SIG-M5 (cell line): ENCODE measurements around the gene FOXP1.
A peak's percentile ranks its signal among the peaks of the same experiment; 100 is the strongest.

Experiments used
- DNase-seq: peaks from one replicate; lab custom pipeline; 2025; lab: John Stamatoyannopoulos, UW

Gene FOXP1

DNA sequence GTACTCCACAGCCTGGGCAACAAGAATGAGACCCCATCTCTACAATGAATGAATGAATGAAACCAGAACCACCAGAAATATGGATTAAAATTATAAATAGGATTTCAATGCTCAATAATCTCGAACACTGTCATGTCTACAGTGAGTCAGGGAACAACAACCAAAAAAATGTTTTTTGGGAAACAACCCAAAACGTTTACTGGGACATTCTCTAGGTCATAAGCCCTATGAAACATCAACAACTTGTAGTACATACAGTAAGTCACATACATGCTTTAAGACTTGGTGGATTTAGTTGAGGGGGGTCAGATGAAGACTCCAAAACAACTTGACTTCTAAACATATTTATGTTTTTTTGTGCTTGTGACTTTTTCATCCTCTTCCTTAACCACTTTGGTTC, 511.2 kb downstream of the FOXP1 start:
- no peak for DNase-seq

DNA sequence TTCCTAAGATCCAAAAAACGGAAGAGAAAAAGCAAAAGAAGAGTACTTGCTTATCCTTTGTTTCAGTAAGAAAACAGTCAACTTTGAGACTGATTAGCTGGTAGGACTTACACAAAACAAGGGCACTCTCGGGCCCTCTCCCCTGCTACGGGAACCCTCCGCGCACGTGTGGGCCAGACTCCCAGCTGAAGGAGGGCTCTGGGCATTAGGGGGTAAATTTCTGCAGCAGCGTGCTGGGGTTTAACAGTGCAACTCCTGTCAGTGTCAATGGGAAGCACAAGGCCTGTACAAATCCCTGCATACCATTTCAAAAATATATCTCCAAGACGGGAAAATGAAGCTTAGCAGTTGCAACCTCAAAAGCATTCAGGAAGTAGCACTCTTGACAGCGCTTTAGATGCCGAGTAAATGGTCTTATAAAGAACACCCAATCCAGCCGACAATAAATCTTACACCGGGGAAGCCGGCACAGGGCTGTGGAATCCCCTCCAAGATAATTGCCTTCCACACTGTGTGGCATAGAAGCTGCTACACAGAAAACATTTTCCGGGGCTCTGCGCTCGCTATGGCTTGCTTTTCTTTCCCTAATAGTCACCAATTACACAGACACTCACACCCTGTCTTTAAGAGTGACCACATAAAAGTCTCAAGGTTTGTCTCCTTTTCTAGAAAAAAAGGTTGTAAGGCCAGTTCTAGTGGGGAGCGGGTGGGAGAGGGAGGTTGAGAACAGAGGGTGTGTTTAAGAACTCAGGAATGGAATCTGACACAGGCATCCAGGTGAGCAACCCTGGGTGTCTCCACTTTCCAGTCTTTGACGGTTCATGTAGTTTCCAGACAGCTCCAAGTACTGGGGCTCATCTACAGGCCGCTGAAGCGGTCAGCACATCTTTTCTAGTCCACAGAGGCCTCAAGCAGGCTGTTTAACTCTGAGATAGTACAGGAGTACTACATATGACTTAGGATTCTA, 512.7 kb downstream of the FOXP1 start:
- DNase-seq: no peak

DNA sequence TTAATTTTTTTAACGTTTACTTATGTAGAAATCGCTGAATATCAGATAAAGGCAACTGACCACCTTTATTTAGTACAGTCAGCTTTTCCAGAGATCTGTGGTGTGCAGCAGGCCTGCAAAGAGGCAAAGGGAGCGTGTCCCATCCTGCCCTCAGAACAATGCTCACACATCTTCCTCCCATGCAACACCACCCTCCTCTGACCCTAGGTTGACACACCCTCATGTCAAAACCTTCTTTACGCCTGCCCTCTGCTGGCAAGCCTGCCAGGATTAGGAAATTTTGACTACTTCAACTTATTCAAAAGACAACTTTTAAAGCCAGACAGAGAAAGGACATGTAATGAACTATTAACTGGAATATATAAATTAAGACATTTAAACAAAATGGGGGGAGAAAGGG, 513.7 kb downstream of the FOXP1 start:
- DNase-seq: no peak

DNA sequence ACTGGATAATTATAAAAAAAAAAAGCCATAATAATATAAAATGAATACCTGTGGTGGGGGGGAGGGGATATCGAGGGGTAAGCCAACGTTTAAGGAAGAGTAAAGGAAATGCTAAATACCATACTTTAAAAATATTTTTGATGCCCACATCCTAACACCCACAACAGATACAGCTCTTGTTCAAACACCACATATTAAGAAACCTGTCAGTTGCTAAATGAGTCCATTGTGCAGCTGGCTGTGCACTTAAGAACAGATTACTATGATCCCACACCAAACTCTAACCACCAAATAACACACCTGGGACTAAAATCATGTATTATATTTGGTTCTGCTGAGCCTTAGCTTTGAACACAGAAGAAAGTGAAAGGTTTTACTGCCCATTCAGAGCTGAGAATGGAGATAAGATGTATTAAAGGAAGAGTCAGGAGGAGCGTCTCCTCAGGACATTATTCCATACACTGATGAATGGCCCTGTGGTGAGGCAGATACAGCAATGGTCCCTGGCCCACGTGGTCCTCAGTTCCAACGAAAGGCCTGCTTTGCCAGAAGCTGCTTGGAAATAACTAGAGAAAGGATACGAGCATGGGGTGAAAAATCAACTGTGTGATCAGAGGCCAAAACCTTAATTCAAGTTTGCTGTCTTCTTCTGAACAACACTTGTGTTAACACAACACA, 515.4 kb downstream of the FOXP1 start:
- no peak for DNase-seq

DNA sequence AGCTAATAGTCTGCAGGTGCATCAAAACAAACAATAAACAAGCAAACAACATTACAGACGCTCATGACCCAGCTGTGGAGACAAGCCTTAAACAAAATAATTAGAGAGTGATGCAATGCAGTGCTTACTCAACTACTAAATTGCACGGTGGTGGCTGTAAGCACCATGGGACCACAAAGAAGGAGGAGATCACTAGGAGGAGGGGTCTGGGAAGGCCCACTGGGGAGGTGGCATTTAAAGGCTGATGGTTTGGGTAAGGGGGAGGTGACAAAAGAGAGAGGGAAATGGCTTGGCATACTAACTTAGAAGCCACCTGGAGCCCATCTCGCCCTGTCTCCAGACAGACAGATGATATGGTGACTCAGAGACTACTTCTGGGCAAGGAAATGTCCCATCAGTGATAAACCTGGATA, 516.7 kb downstream of the FOXP1 start:
- peak; percentile 66 for DNase-seq

DNA sequence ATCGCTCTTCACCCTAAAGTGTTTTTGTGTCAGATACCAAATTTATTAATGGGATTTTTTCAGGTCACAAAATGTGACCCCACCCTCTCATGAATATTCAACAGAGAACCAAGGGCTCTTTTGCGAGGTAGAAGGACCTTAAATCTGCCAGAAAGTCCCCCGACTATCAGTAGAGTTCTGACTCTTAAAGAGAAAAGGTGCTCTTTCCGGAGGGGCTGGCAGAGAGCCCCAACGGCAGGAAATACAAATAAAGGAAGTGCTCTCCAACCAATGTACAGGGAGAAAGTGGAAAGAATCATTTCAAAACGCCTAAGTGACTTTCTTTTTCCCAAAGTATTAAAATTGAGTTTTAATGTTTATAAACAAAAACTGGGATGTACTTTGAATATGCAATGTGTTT, 517.2 kb downstream of the FOXP1 start:
- no peak for DNase-seq

DNA sequence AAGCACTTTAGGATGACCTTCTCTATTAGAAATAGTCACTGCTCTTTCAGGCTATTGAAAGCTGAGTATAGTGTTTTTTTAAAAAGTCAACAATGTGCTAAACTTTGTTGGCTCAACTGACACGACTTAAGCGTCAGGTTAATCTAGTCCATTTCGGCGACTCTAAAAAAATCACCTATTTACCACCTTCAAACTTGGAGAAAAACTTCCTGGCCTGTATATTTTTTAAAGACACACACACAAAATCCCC, 517.8 kb downstream of the FOXP1 start:
- DNase-seq: no peak

DNA sequence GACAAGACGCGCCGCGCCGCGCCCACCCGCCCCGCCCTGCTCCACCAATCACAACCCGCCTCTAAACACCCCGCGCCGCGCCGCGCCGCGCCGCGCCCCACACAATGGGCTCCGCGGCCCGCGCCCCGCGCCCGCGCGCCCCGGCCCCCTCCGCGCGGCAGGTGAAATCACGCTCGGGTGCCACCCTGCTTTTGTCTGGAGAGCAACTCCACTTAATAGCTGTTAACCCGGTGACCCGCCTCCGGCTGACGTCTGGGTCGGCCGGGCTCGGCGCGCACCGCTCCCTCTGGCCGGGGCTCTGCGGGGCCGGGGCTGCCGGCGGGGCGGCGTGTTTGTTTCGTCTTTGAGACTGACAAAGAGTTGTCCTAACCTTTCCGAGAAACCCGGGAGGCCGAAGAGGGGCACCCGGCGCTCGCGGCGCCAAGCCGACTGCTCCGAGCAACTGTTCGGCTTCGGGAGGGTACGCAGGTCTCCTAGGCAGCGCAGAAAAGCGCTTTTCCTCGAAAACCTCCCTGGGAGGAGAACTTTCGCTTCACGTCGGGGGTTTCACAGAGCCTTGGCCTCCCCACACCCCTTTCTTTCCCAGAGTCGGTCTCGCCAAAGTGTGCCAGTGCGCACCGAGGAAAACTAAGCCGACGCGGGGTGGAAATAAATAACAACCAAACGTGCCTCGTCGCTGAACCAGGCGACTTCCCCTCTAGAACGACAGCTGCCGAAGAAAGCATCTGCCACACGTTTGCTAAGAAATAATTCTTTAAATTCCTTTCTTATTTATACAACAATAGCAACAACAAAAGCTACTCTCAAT, 518.4 kb downstream of the FOXP1 start:
- DNase-seq: no peak

DNA sequence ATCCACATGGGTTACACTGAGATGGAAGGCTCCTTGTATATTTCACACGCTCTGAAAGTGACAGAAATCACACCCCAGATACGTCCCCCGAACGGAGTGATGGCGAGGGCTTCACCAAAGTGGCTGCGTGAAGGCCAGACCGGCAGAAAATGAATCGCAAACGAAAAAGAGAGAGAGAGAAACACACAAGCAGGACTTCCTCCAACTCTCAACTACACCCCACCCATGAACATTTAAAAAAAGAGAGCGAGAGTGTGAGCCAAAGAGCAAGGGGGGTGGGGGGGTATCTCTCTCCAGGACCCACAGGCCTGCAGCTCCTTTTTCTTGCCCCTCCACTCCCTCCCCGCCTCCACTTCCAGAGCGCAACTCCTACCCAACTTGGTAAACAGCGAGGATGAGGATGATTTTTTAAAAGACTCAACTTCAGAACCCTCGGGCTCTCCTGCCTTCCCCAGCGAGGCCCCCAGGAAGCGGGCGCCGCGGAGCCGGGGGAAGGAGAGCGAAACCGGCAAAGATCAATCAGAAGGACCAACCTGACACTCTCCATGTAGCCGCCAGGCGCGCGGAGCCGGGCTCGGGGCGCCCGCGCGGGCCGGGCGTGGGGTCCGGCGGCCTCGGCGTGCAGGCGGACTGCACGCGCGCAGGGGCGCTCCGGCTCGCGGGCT, 519.1 kb downstream of the FOXP1 start:
- DNase-seq: no peak

DNA sequence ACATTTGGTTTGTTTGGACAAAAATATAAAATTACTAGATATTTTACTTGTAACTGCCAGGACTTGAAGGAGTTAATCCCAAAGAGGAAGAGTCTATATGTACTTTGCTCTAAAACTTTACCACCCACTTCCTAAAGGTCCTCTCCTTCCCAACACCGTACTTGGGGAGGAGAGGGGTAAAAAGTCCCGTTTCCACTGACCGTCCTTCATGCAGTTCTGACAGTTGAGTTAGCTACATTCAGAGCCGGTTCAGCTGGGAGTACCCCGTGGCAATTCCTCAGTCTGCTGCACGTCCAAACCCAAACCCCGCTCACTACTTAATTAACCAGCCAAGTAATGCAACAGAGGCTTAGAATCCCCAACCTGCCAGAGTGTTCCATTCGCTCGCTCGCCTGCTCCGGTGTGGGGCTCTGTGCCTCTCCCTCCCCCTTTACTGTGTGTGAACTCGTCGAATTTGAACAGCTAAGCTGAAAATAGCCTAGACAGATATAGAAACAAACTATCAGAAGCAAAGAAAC, 519.7 kb downstream of the FOXP1 start:
- no peak for DNase-seq

DNA sequence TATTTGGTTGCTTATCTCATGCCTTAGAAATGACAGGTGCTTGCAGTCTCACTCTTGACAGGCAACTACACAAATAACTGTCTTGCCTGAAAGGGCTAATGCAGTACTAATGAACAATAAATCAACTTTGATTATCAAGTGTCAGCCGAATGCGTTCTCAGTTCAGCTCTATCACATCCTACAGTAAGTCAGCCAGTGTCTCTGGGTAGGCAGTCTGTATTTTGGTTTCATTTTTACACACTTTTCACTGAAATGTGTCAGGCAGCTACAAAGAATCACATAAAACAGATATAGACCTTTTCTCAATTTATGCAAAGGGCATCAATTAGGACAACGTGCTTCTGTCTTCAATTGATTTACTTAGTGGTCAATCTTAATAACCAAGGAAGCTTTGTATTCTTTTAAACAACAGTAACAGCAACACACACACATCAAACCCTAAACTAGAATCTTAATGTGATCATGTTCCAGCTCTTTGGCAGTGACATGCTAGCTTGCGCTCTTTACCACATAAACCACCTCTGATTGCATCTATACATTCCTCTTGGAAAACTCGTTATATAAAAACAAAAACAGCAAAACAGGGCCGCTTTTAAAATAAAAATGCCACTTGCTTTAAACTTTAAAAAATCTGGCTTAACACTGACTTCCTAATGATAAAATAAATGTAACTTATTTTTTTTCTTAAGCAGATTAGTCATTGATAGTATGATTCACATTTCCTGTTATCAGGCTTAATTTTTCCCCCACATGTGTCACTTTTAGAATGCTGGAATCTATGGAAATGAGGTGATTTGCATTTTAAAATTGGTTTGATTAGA, 520.4 kb downstream of the FOXP1 start:
- no peak for DNase-seq

DNA sequence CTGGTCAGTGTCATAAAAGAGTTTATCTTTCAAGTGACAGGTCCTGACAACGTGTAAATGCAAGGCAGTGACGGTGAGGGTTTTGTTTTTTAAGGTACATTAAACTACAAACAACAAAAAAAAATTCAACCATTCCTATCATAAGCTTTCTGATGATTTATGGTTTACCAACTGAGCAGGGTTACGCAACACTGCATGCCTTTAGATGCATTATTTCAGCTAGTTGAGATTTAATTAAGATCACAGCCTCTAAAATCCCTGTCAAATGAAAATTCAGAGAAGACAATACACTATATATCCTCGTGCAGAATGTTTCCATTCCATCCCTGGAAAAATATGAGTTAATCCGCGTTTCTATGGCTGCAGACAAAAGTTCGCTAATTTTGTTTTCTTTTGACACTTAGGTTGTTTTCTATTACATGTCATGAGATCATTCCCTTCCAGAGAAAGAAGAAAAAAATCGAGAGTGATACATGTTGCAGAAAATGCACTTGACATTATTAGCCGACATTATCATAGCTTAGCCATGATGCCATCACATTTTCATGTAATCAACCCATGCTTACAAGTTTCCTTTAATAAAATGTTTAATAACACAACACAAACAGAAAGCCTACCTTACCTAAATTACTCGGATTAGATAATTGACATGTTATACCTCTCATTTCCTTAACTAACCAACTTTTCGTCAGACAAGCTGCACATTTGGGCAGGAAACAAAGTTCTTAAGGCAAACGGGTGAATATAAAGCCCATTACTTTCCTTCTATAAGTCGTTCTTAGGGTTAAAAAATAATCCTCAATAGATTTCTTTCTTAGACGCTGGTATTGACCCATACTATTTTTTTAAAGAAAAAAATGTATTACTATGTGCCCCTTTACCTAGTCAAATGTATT, 521.2 kb downstream of the FOXP1 start:
- no peak for DNase-seq

DNA sequence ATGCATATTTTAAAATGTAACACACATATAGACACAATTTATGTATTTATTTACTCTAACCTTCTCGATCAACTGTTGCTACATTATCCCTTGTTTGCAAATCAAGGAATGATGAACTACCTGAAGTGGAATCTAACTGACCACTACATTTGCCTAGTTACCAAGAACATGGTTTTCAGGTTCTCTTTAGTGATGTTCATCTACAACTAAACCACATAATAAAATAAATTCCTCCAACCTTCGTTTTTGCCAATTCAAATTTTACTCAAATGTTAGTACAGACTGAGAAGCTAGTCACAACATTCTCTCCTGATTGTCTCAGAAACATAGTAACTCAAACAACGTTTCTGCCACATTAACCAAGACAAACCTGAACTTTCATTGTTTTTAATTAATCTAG, 521.9 kb downstream of the FOXP1 start:
- DNase-seq: no peak

DNA sequence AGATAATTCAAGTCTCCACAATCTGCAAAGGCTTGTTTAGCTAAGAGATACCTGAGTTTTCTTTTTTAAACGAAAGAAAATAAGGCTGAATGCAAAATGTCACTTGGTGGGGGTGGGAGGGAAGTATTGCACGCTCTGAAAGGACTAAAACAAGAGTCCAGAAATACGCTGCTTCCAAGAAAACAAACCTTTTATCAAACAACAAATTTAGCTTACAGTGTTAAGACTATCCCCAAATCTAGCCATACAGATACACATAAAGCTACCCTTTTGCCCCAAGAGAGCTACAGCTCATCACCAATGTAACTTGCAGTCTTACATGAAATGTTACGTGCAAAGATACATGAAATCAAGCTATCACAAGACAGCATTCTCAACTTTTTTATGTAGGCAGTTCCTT, 522.5 kb downstream of the FOXP1 start:
- no peak for DNase-seq

DNA sequence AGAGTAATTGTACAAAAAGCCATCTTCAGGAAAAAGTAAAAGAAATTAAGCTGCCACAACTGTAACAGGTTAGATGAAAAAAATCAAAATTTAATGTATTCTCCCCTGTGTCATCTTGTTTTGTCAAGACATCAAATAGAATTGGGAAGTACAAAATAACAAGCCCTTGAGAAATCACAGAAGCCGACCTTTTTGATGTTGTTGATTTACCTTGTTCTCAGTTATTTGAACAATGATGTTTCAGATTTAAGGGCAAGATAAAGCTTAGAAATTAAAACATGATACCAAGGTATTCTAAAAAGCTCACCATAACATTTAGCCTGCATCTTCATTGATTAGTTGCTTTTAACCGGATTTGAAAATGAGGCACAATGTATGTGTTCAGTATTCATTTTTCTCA, 523.0 kb downstream of the FOXP1 start:
- DNase-seq: no peak

DNA sequence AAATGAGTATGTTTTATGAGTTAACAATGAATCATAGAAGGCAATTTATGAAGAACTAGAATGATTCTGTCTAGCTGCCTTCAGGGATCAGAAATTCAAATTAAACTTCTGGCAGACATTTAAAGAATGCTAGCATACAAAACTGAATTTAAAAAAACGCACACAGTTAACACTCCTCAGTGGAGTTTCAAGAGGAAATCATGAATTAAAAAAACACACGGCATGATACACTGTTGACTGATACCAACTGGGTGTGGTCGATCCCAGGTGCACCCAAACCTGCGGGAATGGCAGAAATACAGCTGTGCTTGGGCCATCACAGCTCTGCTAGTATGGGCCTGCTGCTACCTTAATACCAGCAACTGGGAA, 526.0 kb downstream of the FOXP1 start:
- no peak for DNase-seq

DNA sequence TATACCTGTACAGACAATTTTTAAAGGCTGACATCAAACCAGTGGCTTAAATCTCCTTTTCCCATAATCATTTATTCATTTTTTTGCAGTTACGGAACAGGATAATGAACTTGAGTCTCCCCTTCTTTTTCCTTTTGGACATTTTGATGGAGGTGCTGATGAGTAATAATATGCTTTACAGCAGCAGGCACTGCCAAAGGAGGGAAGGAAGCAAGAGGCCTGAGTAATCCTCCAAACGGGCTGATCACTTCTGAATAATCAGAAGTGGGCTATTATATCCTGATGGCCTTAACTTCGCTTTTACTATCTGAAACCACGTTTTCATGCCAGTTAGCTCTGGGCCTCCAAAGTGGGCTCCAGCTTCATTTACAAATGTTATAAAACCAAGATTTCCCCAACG, 527.2 kb downstream of the FOXP1 start:
- DNase-seq: no peak

DNA sequence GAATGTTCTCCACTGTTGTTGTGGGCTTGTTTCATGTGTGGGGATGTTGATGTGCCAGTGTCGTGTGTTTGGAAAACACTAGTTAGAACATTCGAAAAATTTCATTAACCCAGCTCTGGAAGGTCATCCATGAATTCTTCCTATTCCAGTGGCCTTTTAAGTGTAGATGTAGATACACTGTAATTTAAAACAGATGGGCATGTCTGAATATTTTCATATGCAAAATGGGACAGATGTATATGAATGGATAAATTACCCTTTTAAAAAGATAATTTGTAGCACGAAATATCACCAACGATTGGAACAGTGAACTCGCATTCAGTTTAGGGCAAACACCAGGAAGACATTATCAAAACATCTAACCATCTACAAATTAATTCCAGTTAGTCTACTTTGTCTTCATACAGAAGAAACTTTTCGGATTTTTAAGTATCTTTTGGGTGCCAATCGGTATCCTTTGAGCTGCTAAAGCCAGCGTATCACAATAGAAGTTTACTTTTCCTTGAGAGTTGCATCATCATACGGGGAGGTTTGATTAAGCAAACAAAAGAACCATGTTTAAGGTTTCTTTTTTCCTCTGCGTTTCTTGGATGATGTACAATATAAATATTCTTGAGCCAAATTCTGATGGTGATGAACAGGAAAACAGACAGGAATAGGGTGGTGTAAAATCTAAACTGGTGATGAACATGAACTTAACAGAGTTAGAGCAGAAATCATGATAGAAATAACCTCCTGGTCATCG, 528.1 kb downstream of the FOXP1 start:
- no peak for DNase-seq

DNA sequence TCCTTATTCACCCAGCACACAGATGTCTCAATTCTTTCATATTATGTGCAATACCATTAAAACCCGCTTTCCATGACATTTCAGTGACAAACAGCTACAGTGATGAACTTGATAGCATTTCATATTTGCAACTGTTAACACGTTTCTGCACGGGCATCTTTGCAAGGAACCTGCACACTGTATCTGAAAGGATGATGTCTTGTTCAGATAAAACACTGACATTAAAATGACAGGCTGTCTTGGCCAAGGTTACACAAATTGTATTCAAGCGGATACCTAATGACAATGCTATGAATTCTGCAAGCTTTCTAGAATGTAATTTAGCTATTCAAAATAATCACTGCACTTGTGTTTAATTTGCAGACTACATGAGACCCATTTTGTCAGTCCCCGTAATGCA, 529.2 kb downstream of the FOXP1 start:
- DNase-seq: no peak

DNA sequence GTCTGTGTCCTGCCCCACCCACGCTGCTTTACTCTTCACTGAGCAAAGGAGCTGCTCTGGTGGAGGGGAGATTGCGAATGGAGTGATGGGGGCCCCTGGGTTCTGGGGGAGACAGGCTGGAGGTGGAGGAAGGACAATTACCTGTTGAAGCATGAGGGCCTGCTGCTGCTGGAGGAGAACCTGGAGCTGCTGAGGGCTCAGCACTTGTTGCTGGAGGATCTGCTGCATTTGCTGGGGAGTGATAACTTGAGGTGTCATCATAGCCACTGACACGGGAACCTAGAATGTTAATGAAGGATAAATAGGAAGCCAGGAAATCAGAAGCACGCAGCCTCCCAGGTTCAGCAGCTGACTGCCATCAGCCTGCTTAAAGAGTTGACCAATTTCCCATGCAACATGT, 530.0 kb downstream of the FOXP1 start:
- no peak for DNase-seq
